Measurements from ENCODE around the gene GNE.
A peak's percentile ranks its signal among the peaks of the same experiment; 100 is the strongest.
"Not testable (repeated sequence)": the region's sequence is repeated elsewhere in the genome, so short reads cannot be mapped to it uniquely, and the experiment has no call there.

The GNE gene

DNA sequence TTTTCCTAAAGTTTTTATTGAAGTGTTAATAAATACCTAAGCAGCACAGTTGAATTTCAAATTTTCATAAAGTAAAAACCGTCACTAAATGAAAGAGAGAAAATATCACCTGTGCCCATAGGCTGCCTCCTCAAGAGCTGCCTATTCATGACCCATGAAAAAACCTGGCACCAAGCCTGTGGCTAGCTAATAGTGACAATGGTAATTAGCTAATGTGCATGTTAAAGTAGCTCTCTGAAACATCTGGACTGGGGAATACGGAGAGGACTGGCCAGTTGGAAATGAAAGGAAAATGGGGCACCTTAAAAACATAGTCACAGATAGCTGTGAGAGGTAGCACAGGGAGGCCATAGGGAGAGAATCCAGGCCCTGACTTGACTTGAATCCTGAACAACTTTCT lies 5.4 kb upstream of the GNE start:
- DNase-seq, result no peak

DNA sequence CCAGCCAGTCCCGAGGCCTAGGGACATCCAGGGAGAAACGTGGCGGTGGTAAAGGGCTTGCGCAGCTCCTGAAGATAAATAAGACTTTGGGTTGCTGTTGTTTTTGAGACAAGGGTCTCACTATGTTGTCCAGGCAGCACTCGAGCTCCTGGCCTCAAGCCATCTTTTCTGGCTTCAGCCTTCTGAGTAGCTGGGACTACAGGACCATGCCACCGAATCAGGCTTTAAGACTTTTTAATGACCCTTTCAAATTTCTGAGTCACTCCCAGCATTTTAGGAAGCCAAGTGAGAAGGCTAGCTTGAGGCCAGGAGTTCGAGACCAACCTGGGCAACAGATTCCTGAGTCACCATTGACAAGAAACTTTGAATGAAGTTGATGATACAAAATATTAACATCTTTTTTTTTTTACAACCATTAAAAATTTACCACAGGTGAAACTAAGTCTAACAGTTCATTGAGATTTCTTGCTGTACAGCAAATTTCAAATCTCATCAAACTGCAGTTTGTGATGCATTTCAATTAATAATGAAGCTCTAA lies 817 bp upstream of the GNE start:
- DNase-seq, result no peak

DNA sequence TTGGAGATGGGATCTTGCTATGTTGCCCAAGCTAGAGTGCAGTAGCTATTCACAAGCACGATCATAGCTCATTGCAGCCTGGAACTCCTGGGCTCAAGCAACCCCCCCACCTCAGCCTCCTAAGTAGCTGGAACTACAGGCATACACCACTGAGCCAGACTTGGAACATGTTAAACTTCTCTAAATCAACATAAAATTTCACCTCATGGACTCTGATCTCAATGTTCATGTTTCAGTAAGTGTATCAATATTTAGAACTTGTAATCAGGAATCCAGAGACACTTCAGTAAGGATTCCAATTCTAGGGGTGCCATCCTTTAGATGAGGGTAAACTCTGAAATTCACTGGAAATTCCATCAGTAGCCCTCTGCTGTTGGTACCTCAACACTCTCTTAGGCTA lies 6.8 kb downstream of the GNE start:
- no peak for DNase-seq

DNA sequence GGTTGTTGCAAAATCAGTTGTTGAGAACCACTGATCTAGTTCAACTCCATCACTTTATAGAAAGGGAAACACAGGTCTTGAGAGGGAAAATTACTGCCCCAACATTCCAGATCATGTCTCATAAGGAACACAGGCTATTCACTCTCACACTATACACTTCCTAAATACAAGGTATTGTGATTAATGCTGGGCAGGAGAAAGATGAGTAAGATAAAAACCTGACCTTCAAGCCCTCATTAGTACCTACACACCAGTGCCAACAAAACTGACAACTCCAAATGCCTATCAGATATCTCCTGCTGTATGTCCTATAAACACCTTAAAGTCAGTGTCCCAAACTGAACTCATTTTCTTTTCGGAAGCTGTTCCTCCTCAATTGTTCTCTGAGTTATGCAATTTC lies 8.2 kb downstream of the GNE start:
- no peak for DNase-seq

DNA sequence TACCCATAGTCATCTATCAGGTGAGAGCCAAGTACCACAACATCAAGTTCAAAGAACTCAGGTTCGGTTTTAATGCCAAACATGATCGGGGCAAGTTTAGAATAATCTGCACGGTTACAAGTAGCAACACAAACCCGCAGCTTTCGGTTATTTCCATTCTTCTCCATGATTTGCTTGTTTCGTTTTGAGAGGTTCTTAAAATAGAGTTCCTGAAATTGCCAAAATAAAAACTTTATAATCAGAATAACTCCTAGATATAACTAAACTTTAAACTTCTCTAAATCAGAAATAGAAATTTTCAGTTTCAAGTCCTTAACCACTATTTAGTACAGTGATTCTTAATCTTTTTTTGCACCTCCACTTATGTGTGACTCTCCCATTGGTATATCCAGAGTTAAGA lies 9.1 kb downstream of the GNE start:
- no peak for DNase-seq

DNA sequence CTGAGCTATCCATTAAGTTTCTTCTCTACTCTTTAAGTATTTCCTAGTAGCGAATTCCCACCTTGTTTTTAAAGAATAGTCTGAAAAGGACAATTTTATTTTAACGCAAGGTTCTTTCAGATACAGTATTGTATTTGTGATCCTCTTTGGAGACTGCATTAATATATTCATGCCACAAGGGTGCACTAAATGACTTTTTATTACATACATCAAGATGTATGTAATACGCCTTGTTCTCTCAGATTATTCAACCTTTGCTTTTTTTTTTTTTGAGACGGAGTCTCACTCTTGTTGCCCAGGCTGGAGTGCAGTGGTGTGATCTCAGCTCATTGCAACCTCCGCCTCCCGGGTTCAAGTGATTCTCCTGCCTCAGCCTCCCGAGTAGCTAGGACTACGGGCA lies 10.2 kb downstream of the GNE start:
- DNase-seq, result peak; percentile 10 to 67

DNA sequence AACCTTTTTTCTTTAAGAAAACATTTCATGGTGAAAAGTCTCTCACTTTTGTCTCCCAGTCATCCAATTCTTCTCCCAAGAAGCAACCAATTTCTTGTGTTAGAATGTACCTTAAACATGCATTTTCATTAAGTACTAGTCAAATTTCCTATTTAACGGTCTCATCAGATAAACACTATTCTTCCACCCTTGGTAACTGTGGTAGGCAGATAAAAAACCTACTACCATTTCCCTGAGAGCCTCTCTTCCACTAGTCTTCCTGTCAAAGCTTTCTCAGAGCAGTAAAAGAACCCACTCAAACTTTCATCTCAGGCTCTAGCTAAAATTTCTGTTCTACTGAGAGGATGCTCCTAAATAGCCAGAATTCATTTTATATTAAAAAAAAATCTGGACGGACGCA lies 10.9 kb downstream of the GNE start:
- no peak for DNase-seq

DNA sequence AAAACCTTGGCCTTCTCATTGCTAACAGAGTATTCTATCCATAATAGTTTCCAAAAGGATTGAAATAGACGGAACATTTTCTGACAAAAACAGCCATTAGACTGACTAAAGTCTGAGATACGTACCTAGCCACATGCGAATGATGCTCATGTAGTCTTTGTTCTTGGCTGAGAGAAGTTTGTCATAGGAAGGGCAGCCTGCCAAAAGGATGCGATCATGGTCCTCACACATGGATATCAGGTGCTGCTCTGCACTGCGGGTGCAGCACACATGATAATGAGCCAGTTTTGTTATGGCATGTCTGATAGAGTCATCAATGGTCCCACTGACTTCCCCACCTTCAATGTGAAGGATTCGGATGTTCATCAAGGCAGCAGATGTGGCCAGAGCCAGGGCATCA lies 12.3 kb downstream of the GNE start:
- DNase-seq, result no peak

DNA sequence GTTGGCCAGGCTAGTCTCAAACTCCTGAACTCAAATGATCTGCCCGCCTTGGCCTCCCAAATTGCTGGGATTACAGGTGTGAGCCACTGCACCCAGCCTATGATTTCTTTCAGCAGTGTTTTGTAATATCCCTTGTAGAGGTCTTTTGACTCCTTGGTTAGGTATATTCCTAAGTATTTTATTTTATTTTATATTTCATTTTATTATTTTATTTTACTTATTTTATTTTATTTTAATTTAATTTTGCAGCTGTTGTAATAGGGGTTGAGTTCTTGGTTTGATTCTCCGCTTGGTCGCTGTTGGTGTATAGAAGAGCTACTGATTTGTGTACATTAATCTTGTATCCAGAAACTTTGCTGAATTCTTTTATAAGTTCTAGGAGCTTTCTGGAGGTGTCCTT lies 18.6 kb downstream of the GNE start:
- DNase-seq, result not testable (repeated sequence)

DNA sequence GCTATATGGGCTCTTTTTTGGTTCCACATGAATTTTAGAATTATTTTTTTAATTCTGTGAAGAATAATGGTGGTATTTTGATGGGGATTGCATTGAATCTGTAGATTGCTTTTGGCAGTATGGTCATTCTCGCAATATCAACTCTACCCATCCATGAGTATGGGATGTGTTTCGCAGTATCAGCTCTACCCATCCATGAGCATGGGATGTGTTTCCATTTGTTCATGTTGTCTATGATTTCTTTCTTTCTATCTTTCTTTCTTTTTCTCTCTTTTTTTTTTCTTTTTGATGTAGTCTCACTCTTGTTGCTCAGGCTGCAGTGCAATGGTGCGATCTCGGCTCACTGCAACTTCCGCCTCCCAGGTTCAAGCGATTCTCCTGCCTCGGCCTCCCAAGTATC lies 19.0 kb downstream of the GNE start:
- DNase-seq, result not testable (repeated sequence)

DNA sequence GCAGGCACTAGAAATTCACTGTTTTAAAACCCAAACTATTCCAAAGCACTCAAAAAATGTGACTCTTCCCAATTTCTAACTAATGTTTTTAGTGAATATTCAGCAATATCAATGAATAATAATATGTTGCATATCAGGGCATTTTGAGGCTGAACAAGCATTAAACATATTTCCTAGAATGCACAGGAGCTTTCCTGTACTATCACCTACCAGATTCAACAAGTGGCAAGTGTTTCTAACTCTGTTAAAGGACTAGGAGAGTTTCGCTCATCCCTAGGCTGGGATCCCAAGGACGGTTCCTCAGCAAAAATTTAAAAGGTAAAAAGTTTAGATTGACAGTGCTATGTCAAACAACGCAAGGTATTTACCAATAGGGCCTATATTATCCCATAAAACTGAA lies 21.0 kb downstream of the GNE start:
- DNase-seq, result no peak

DNA sequence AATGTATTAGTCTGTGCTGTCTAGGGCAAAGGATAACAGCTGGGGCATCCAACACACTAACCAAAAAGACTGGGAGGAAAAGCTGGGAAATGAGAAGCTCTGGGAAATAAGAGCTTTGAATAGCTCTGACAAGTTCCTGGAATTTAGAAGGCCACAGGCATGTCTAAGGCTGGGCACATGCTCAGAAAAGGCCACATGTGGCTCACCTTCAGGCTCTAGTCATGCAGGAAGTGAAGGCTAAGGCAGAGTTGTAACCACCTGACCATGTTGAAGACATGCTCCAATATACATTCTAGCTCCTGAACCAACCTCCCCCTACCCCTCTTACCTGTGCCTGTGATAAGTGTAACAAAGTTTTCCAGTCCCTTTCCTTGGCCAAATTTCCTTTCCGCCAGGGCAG lies 35.8 kb downstream of the GNE start:
- DNase-seq, result no peak

DNA sequence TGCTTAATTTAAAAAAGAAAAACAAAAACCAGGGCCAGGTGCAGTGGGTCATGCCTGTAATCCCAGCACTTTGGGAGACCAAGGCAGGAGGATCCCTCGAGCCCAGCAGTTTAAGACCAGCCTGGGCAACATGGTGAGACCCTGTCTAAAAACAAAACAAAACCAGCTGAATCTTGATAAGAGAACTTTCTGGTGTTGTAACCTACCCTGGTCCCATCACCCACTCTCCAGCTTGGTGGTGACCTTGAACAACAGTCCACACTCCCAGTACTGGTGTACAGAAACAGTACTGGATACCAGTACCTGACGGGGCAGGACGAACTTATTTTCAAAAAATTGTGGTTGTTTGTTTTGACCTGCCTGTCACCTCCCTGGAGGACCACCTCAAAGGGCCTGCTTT lies 36.6 kb downstream of the GNE start:
- DNase-seq, result no peak

DNA sequence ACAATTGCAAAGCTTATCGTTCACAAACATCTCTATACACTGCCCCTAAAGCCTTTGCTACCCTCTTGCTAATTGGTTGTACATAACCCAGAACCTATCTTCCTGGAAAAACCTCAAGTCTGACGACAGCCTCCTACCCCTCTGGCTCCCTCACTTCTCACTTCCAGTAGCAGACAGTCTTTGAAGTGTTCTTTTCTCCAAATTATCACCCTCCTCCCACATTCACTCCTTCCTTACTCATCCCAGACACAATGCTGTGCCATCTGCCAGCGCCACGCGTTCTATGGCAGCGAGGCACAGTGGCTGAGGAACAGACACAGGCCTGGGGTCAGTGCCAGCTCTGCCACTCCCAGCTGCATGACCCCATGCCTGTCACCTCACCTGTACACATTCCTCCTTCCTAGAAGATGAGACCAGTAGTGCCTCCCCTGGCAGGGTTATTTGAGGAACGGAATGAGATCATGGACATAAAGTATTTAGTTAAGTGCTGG lies 39.8 kb downstream of the GNE start:
- DNase-seq, result peak in 1 of 2 donors; percentile 11

DNA sequence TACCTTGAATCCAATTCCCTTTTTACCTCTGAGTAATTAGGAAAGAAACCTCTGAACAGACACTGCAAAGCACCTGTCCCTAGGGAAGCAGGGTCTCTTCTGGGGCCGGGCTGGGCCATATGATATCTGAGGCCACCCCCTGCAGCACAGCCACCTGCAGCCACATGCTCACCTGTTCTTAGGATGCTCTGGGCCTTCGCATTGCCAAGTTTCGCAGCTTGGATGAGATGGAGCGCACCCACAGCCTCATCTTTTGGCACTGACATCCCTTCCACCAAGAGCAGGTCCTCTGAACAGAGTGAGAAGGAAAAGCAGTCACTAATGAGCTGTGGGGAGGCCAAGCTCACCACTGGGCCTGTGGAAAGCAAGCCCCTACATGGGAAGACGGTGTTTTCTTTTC lies 40.2 kb downstream of the GNE start:
- DNase-seq, result no peak

DNA sequence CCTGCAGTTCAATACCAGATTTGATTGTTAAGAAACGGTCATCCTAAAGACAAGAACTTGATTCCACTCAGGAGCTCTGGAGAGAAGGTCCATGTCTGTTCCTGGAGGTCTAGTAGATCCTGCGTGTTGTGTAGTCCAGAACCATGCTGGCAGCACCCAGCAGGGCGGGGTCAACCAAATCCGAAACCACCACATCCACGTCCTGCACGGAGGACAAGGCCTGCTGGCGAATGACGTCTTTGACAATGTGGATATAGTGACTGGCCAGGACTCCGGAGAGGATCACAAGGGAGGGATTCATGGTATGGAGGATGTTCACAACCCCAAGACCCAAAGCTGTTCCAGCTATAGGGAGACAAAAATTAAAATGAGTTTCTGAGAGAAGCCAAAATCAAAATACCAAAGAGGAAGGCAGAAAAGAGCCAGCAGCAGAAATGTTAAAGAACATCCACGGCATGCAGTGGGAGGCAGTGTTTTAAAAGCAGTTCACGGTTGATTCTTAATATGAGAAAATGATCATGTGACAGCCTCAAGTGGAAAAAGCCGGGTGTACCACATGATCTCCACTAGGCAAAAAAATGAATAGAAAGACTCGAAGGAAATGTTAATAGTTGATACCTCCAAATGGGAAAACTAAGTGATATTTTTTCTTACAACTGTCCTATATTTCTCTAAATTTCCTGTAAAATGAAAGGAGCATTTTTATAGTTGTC lies 40.8 kb downstream of the GNE start:
- no peak for DNase-seq

DNA sequence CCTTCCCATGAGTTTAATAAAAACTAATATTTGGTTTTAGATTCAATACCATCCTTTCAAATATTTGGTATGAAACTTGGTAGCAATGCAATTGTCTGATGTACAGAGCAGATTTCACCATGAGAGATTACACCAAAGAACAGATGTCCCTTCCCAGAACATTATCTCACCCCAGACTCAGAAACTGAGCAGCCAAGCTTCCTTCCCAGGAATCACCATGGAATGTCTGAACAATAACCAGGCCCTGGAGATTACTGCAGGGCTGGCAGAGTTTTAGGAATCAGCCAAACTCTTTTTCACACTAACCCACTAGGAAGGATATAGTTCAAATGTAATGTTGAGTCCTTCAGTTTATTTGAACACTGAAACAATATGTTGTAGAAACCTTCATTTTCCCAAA lies 43.7 kb downstream of the GNE start:
- no peak for DNase-seq

DNA sequence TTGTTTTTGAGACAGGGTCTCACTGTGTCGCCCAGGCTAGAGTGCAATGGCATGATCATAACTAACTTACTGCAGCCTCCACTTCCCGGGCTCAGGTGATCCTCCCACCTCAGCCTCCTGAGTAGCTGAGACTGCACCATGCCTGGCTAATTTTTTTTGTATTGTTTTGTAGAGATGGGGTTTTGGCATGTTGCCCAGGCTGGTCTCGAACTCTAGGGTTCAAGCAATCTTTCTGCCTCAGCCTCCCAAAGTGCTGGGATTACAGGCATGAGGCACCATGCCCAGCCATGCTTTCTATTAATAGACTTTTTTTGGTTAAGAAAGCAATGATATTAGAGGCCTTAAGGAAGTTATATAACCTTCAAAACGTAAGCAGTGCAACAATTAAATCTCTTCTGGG lies 44.3 kb downstream of the GNE start:
- DNase-seq, result no peak

DNA sequence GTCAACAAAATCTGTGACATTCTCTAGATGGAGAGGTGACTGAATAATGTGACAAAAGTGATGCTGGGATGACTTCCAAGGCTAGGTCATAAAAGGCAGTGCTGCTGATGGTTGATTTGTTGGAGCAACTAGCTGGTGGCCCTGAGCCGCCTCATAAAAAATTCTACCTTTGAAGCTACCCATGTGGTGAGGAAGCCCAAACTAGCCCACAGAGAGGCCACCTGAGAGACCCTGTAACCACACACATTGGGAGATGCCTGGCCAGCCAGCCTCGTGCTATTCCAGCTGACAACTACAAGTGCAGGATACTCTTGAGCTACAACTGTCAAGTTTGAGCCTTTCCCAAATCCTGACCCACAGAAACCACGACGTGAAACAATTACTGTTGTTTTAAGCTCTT lies 44.9 kb downstream of the GNE start:
- DNase-seq, result no peak

DNA sequence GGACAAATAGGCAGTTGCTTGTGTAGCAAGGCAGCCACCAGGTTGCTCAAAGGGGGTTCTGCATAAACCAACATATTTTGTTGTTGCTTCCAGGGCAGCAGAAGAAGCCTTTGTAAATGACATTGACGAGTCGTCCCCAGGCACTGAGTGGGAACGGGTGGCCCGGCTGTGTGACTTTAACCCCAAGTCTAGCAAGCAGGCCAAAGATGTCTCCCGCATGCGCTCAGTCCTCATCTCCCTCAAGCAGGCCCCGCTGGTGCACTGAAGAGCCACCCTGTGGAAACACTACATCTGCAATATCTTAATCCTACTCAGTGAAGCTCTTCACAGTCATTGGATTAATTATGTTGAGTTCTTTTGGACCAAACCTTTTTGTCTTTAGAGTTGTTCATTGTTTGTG lies 46.7 kb downstream of the GNE start:
- no peak for DNase-seq

DNA sequence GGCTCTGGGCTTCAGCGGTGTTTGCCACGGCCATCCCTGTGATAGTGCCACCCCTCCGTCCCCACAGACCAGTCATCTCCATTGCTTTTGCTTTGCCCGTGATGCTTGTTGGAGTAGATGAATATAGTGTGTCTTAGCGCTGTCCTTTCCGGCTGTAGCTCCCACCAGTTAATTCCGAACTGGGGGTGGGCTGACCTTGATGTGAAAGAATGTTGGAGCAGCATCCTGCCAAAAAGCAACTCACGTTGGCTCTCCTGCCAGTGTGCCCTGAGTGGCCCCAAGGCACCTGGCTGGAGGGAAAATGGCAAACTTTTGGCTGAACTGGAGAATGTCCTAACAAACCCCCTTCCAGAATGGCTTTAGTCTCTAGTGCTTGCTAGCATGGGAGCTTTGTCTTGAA lies 47.5 kb downstream of the GNE start:
- no peak for DNase-seq

DNA sequence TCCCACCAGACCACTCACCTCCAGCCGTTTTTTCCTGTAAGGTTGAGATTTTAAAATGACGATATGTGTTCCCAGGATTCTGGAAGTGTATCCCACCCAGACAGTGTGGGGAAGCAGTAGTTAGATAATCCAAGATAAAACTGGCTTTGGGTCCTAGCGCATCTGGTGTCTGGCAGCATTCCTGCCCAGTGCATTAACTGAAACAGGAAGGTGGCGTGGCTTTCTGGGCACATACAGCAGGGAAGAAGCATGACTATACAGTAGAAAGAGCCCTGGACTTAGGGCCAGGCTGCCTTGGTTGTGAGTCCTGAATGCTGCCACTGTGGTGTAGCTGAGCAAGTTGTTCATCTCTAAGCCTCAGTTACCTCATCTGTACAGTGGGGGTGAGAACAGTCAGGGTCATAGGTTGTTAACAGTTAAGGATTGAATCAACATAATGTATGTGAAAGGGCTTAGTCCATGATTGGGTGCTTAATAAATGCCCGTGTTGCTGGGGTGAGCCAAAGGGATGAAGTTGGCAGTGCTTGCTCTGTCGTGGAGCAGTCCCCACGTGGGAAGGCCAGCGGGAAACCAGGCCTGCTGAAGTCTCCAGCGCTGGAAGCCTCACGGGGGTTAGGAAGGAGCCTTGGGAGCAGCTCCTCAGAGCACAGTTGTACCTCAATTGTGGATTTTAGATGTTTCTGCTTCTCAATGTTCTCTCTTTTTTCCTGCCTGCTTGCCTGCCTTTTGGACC lies 49.6 kb downstream of the GNE start:
- no peak for DNase-seq

DNA sequence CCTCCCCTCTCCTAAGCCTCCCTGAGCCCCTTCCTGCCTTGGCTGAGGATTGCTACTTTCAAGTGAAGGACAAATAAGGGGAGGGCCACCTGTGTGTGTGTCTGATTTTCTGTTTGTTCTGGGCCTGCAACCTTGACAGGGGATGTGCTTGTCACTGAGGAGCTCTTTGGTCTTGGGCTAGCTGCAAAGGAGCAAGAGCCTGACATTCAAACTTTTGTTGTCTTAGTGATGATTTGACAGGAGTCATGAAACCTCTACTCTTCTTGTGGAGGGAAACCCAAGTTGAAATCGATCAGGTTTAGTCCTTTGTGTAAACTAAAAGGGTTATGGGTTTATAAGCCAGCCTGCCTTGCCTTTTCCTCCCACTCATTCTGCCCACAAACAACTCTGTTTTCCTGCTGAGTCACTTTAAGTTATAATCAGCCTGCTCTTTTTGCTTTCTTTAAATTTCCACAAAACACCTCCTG lies 50.7 kb downstream of the GNE start:
- peak in 1 of 2 donors; percentile 22 for DNase-seq

DNA sequence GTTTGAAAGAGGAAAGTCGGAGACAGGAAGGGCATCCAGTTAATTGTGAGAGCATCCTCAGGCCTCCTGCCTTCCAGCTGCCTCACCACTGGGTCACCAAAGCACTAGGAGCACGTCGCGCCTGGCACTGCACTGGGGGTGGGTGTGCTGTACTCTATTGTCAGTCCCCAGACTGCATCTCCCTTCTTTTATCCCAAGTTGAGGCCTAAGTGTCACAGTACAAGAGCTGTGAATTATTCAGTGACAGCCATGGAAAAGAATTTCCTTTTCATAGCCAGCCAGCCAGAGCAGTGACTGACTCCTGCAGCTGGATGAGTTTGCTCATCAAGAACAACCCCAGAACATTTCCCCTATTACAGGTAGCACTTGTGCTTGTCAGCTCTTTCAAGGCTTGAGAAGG lies 51.2 kb downstream of the GNE start:
- DNase-seq, result no peak

Data from inflammatory macrophage (primary cell).